ENCODE measurements around the gene HNRNPA0. TPM values are rescaled to one million over a fixed set of nuclear protein-coding genes. Genes with fewer than 3 reads are reported as not detected.
"Not testable (repeated sequence)": the region's sequence is repeated elsewhere in the genome, so short reads cannot be mapped to it uniquely, and the experiment has no call there.

The HNRNPA0 gene
- total RNA-seq (ENCODE audit: insufficient read depth, low replicate concordance): 28.6 TPM

- DNase-seq (ENCODE audit: low spot score): peak; percentile 98
These were observed at the start of gene HNRNPA0 for GRCh38 chr5:137754188-137754960. Gene HNRNPA0, minus strand, starts transcription at chr5:137754363. Its CDS starts 297 bp downstream, at chr5:137754066.

GRCh38 chr5:137802282-137803210, 48.4 kb upstream of the HNRNPA0 start:
- DNase-seq (ENCODE audit: low spot score): no peak

- no peak for DNase-seq (ENCODE audit: low spot score)
These were observed 46.7 kb upstream of the HNRNPA0 start for GRCh38 chr5:137800700-137801411.

DNA sequence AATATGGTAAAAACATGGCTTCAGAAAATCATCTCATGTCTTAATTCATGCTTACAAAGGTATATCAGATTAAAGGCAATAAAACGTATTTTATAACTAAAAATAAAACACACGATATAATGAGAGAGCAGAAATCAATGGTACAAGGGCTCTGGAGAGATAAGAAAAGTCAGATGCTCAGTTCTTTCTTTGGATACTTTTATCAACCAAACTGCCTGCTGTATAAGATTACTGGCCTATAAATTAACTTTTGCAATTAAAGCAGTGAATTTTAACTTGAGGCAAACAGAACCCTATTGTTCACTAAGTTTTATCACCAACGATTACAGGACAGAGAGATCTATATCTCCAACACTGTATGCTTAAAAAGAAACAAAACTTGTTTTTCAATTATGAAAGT, 42.1 kb upstream of the HNRNPA0 start:
- DNase-seq (ENCODE audit: low spot score): no peak

DNA sequence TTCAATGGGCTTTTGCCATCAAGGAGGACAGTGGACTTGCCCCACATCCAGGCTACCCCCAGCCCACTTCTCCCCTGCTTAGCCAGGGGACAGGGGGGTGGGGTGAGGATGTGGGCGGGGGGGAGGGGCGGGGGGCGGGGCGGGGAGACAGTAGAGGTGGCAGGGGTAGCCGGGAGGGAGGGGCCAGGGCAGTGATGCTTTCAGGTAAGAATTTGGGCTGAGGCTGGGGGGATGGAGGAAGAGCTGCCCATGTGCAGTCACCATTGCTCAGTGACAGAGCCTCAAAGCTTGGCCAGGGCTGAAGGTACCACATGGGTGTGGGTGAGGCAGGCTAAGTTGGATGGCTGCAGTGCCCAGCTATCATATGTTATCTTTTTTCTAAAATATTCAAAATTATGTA, 40.7 kb upstream of the HNRNPA0 start:
- DNase-seq (ENCODE audit: low spot score): no peak

DNA sequence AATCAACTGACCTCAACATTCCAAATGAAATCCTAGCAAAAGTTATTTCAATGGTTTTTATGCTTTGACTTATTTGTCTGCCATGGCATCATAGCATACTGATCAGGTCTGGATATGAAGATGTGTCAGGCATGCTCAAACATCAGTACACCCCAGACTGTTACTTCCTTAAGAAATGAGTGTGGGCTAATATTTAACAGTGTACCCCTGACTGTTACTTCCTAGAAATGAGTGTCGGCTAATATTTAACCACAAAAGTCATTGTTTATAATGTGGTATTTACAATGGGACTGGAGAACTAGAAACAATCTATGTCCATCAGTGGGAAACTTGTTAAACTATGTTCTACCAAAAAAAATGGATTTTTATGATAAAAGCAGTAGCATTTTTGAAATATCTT, 38.1 kb upstream of the HNRNPA0 start:
- DNase-seq (ENCODE audit: low spot score): no peak

DNA sequence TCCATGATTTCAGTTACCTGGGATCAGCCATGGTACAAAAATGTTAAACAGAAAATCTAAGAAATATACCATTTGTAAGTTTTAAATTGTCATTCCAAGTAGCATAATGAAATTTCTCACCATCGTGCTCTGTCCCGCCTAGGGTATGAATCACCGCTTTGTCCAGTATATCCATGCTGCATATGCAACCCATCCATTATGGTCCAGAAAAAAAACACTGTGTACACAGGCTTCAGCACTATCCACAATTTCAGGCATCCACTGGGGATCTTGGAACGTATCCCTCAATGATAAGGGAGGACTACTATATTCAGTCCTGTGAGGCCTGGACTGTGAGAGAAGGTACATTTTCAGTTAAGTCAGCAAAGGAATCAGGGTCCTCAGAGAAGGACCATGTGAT, 37.6 kb upstream of the HNRNPA0 start:
- no peak for DNase-seq (ENCODE audit: low spot score)

- no peak for DNase-seq (ENCODE audit: low spot score)
These were observed 37.2 kb upstream of the HNRNPA0 start for GRCh38 chr5:137791387-137791786.

GRCh38 chr5:137788560-137788959, 34.4 kb upstream of the HNRNPA0 start:
- DNase-seq (ENCODE audit: low spot score): not testable (repeated sequence)

- no peak for DNase-seq (ENCODE audit: low spot score)
These were observed 28.9 kb upstream of the HNRNPA0 start for GRCh38 chr5:137782984-137783536.

DNA sequence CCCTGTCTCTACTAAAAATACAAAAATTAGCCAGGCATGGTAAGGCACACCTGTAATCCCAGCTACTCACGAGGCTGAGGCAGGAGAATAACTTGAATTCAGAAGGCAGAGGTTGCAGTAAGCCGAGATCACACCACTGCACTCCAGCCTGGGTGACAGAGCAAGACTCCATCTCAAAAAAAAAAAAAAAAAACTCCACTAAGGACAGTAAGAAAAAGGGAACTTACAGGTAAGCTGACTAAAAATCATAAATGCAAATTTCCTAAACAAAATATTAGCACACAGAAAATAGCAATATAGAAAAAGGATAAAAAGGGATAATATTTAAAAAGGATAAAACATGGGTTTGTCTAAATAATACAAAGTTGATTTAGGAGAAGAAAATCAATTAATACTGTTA, 27.9 kb upstream of the HNRNPA0 start:
- DNase-seq (ENCODE audit: low spot score): no peak

DNA sequence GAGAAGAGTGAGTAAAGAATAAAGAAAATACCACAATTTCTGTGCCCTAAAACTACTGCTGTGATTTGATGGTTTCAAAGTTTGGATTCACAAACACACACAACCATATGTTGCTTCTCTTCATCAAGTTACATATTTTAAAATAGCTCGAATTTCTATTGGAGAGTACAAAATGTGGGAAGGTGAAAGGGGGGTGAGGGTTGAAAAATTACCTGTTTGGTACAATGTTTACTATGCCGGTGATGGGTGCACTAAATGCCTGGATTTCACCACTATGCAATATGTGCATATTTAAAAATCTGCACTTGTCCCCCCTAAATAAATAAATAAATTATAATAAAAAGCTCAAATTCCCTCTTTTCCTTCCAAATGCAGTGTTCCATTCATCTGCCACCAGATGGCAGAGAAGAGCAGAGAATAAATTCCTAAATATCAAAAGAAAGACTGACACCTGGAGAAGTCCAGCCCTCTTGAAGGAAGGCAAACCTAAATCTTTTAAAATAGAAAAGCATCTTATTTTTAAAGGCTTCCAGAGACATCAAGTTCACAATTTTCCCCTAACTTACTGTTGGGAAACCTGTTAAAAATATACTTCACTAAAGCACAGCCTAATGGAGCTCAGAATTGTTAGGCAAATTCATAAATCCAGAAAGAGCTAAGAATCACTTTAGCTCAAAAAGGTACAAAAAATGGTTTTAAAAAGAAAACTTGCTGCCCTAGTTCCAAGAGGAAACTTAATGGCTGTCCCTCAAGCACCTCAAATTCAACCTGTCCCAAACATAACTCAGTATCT, 24.8 kb upstream of the HNRNPA0 start:
- DNase-seq (ENCODE audit: low spot score): peak; percentile 55

GRCh38 chr5:137767937-137768336, 13.8 kb upstream of the HNRNPA0 start:
- not testable (repeated sequence) for DNase-seq (ENCODE audit: low spot score)

GRCh38 chr5:137761566-137761965, 7.4 kb upstream of the HNRNPA0 start:
- DNase-seq (ENCODE audit: low spot score): no peak

DNA sequence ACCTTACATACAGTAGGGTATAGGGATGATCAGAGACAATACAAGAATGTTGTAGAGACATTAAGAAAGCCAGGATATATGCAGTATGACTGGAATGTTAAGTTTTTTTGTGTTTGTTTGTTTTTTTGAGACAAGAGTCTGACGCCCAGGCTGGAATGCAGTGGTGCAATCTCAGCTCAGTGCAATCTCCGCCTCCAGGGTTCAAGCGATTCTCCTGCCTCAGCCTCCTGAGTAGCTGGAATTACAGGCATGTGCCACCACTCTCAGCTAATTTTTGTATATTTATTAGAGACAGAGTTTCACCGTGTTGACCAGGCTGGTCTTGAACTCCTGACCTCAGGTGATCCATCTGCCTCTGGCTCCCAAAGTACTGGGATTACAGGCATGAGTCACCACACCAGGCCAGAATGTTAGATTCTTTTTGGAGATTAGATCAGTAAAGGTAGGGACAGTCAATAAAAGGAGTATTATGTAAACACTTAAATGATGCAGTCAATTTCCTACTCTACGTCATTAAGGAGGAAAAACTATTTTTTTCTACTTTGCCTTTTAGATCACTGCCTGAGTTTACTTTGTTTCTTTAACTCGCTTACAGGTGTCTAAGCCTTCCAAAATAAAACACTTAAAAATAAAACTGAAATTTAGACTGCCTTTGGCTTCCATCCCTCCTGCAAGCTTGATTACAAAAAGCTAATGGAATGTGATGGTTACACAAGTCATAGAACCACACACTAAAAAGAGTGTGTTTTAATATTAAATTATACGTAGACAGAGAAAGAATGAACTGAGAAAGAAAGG, 6.8 kb upstream of the HNRNPA0 start:
- DNase-seq (ENCODE audit: low spot score): no peak

DNA sequence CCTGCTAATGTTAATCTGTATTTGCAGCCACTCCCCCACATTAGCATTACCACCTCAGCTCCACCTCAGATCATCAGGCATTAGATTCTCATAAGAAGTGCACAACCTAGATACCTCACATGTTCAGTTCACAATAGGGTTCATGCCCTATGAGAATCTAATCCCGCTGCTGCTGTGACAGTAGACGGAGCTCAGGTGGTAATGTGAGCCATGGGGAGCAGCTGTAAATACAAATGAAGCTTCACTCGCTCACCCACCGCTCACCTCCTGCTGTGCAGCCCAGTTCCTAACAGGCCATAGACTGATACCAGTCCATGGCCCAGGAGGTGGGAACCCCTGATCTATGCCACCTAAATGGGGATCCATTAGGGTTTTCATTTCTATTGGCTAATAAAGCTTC, 6.1 kb upstream of the HNRNPA0 start:
- no peak for DNase-seq (ENCODE audit: low spot score)

DNA sequence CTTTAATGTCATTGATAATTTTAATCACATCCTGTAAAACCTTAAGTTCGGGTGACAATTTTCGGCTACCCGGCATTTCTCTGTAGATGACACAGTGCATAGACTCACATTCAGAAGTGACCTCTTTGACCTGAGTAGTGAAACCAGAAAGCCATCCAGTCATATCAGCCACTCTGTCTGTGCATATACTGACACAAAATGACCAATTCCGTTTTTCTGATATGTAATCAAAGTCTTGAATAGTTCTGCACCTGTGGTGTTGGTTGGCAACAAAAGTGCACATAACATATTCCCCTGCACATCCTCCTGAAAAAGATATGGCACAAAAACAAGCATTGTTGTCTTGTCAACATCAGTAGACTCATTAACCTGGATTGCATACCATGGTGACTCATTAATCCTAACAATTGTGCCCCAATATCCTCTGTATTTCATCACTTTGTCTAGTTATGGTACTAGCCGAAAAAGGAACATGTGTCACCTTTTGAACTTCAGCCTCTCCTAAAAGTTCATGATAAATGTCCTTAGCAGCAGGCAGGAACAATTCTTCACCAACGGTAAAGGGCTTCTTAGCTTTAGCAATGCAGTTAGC, 4.6 kb upstream of the HNRNPA0 start:
- DNase-seq (ENCODE audit: low spot score): no peak

DNA sequence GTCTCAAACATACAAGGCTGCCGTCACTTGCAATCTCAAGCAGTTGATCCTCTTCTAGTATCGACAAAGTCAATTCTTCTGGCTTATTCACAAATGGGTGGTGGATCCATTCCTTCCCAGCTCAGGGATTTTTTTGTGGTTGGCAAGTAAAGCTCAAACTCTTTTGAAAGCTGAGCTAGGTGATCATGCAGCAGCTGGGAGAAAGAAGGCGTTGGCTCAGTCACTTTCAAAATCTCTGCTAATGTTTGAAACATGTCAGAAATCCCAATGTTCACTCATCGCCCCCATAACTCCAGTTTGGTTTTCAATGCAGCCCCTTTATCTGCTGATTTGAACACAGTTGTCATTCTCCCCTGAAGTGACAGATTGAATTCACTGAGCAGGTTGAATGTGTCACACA, 4.0 kb upstream of the HNRNPA0 start:
- DNase-seq (ENCODE audit: low spot score): no peak

GRCh38 chr5:137757634-137758033, 3.5 kb upstream of the HNRNPA0 start:
- DNase-seq (ENCODE audit: low spot score): no peak
